GM12892 (cell line): ENCODE measurements around the gene ADPRHL1.

Source experiments
- POLR2A ChIP-seq: IDR thresholded peaks from 2 replicates; pipeline ENCODE4 v1.6.1; 2011; ENCODE audit warnings: low read depth, low read length, control low read depth
- POLR2AphosphoS5 ChIP-seq: IDR thresholded peaks from 2 replicates; pipeline ENCODE4 v1.6.1; 2011; ENCODE audit warnings: low read depth, low read length, control low read depth
- TAF1 ChIP-seq: IDR thresholded peaks from 2 replicates; pipeline ENCODE4 v1.6.1; 2011; ENCODE audit warnings: low read depth, mild to moderate bottlenecking, control low read depth, low read length, borderline replicate concordance

- TF ChIP-seq POLR2A (no peak), TAF1 (no peak), POLR2AphosphoS5 (no peak)
Observed at GRCh38 chr13:113407531-113408393, 45.5 kb downstream of the ADPRHL1 start.
